AG10803 (cell line): ENCODE data around the gene NR3C2.

Source experiments
- DNase-seq: peaks from one replicate; pipeline ENCODE4 v3.0.0; 2010; ENCODE audit warnings: low read depth
- H3K4me3 ChIP-seq: 2 replicates; pipeline ENCODE4 v1.5.1; 2011; ENCODE audit warnings: mild to moderate bottlenecking, low read length, control low read depth
- CTCF ChIP-seq: conservative IDR thresholded peaks from 2 replicates; pipeline ENCODE4 v1.5.1; 2011; ENCODE audit warnings: mild to moderate bottlenecking, low read length, control low read depth, inconsistent platforms

Gene NR3C2

GRCh38 chr4:148302416-148302815, 139.8 kb downstream of the NR3C2 start:
- DNase-seq = no peak
- TF ChIP-seq CTCF = no peak
- no peak overlapping the region for H3K4me3 ChIP-seq

GRCh38 chr4:148300877-148301276, 141.3 kb downstream of the NR3C2 start:
- no peak overlapping the region for H3K4me3 ChIP-seq
- DNase-seq = no peak
- no peak for TF ChIP-seq CTCF

GRCh38 chr4:148299337-148299736, 142.9 kb downstream of the NR3C2 start:
- no peak for TF ChIP-seq CTCF
- no peak for DNase-seq

GRCh38 chr4:148296498-148296897, 145.7 kb downstream of the NR3C2 start:
- no peak for DNase-seq
- H3K4me3 ChIP-seq = no peak overlapping the region
- TF ChIP-seq CTCF = no peak

More at GRCh38 chr4:148299337-148299736, 142.9 kb downstream of the NR3C2 start:
- no peak overlapping the region for H3K4me3 ChIP-seq

GRCh38 chr4:148295642-148296041, 146.6 kb downstream of the NR3C2 start:
- no peak for TF ChIP-seq CTCF
- no peak for DNase-seq
- no peak overlapping the region for H3K4me3 ChIP-seq

GRCh38 chr4:148293571-148293970, 148.6 kb downstream of the NR3C2 start:
- no peak for TF ChIP-seq CTCF

GRCh38 chr4:148292686-148293085, 149.5 kb downstream of the NR3C2 start:
- no peak for TF ChIP-seq CTCF

More at GRCh38 chr4:148293571-148293970, 148.6 kb downstream of the NR3C2 start:
- DNase-seq = no peak
- H3K4me3 ChIP-seq = no peak overlapping the region

More at GRCh38 chr4:148292686-148293085, 149.5 kb downstream of the NR3C2 start:
- H3K4me3 ChIP-seq = no peak overlapping the region
- DNase-seq = no peak
